ENCODE results near the gene TMED10. TPM values are rescaled to one million over a fixed set of nuclear protein-coding genes. Genes with fewer than 3 reads are reported as not detected.

Gene TMED10
- total RNA-seq, 1 donor from 2014 or later = 116 TPM

- H3K27ac ChIP-seq (ENCODE audit: low read depth, low read length) = peak overlapping the region; percentile 20
- peak overlapping the region in 1 of 3 donors; percentile 60 for H3K9ac ChIP-seq (ENCODE audit: low read depth in 1 of 3, low read length in 3 of 3)
- no peak overlapping the region for H3K4me3 ChIP-seq (ENCODE audit: low read length in 3 of 3)
- H3K36me3 ChIP-seq (ENCODE audit: control insufficient read depth in 3 of 3, insufficient read depth in 3 of 3, low read length in 3 of 3) = no peaks in the 10 kb centered on the region
- peaks cover 9 to 20% (median 12%) of the 10 kb centered on the region in 3 donors for H3K4me1 ChIP-seq (ENCODE audit: control insufficient read depth in 3 of 3, insufficient read depth in 3 of 3, low read length in 3 of 3)
- no peaks in the 10 kb centered on the region for H3K9me3 ChIP-seq (ENCODE audit: control insufficient read depth in 3 of 3, low read length in 3 of 3)
- no peaks in the 10 kb centered on the region for H3K27me3 ChIP-seq (ENCODE audit: control insufficient read depth in 3 of 3, insufficient read depth in 3 of 3, low read length in 3 of 3)
Observed at GRCh38 chr14:75165586-75166391, 10.6 kb downstream of the TMED10 start.

GRCh38 chr14:75164809-75165208 lies 11.6 kb downstream of the TMED10 start:
- Histone ChIP-seq H3K36me3 (ENCODE audit: control insufficient read depth in 3 of 3, insufficient read depth in 3 of 3, low read length in 3 of 3) (no peaks in the 10 kb centered on the region), H3K27ac (ENCODE audit: low read depth, low read length) (no peak overlapping the region), H3K9me3 (ENCODE audit: control insufficient read depth in 3 of 3, low read length in 3 of 3) (no peaks in the 10 kb centered on the region), H3K27me3 (ENCODE audit: control insufficient read depth in 3 of 3, insufficient read depth in 3 of 3, low read length in 3 of 3) (no peaks in the 10 kb centered on the region), H3K4me3 (ENCODE audit: low read length in 3 of 3) (no peak overlapping the region), H3K4me1 (ENCODE audit: control insufficient read depth in 3 of 3, insufficient read depth in 3 of 3, low read length in 3 of 3) (peaks cover 16 to 24% (median 17%) of the 10 kb centered on the region in 3 donors), H3K9ac (ENCODE audit: low read depth in 1 of 3, low read length in 3 of 3) (no peak overlapping the region)

GRCh38 chr14:75163677-75164076 lies 12.7 kb downstream of the TMED10 start:
- H3K9ac ChIP-seq (ENCODE audit: low read depth in 1 of 3, low read length in 3 of 3) = no peak overlapping the region
- no peaks in the 10 kb centered on the region for H3K9me3 ChIP-seq (ENCODE audit: control insufficient read depth in 3 of 3, low read length in 3 of 3)
- no peaks in the 10 kb centered on the region for H3K36me3 ChIP-seq (ENCODE audit: control insufficient read depth in 3 of 3, insufficient read depth in 3 of 3, low read length in 3 of 3)
- no peaks in the 10 kb centered on the region for H3K27me3 ChIP-seq (ENCODE audit: control insufficient read depth in 3 of 3, insufficient read depth in 3 of 3, low read length in 3 of 3)
- H3K4me3 ChIP-seq (ENCODE audit: low read length in 3 of 3) = no peak overlapping the region
- no peak overlapping the region for H3K27ac ChIP-seq (ENCODE audit: low read depth, low read length)
- peaks cover 18 to 27% (median 19%) of the 10 kb centered on the region in 3 donors for H3K4me1 ChIP-seq (ENCODE audit: control insufficient read depth in 3 of 3, insufficient read depth in 3 of 3, low read length in 3 of 3)

GRCh38 chr14:75162631-75163030 lies 13.8 kb downstream of the TMED10 start:
- Histone ChIP-seq H3K9me3 (ENCODE audit: control insufficient read depth in 3 of 3, low read length in 3 of 3) (no peaks in the 10 kb centered on the region), H3K9ac (ENCODE audit: low read depth in 1 of 3, low read length in 3 of 3) (no peak overlapping the region), H3K4me3 (ENCODE audit: low read length in 3 of 3) (no peak overlapping the region), H3K4me1 (ENCODE audit: control insufficient read depth in 3 of 3, insufficient read depth in 3 of 3, low read length in 3 of 3) (peaks cover 18 to 27% (median 19%) of the 10 kb centered on the region in 3 donors), H3K27me3 (ENCODE audit: control insufficient read depth in 3 of 3, insufficient read depth in 3 of 3, low read length in 3 of 3) (no peaks in the 10 kb centered on the region), H3K27ac (ENCODE audit: low read depth, low read length) (no peak overlapping the region), H3K36me3 (ENCODE audit: control insufficient read depth in 3 of 3, insufficient read depth in 3 of 3, low read length in 3 of 3) (no peaks in the 10 kb centered on the region)

- H3K27me3 ChIP-seq (ENCODE audit: control insufficient read depth in 3 of 3, insufficient read depth in 3 of 3, low read length in 3 of 3) = no peaks in the 10 kb centered on the region
- no peak overlapping the region for H3K27ac ChIP-seq (ENCODE audit: low read depth, low read length)
- peaks cover 9 to 14% (median 11%) of the 10 kb centered on the region in 3 donors for H3K4me1 ChIP-seq (ENCODE audit: control insufficient read depth in 3 of 3, insufficient read depth in 3 of 3, low read length in 3 of 3)
- no peak overlapping the region for H3K9ac ChIP-seq (ENCODE audit: low read depth in 1 of 3, low read length in 3 of 3)
- no peak overlapping the region for H3K4me3 ChIP-seq (ENCODE audit: low read length in 3 of 3)
- H3K9me3 ChIP-seq (ENCODE audit: control insufficient read depth in 3 of 3, low read length in 3 of 3) = no peaks in the 10 kb centered on the region
- H3K36me3 ChIP-seq (ENCODE audit: control insufficient read depth in 3 of 3, insufficient read depth in 3 of 3, low read length in 3 of 3) = no peaks in the 10 kb centered on the region
Observed at GRCh38 chr14:75158843-75159614, 17.4 kb downstream of the TMED10 start.

- Histone ChIP-seq H3K27ac (ENCODE audit: low read depth, low read length) (no peak overlapping the region), H3K4me3 (ENCODE audit: low read length in 3 of 3) (no peak overlapping the region), H3K27me3 (ENCODE audit: control insufficient read depth in 3 of 3, insufficient read depth in 3 of 3, low read length in 3 of 3) (no peaks in the 10 kb centered on the region), H3K9ac (ENCODE audit: low read depth in 1 of 3, low read length in 3 of 3) (no peak overlapping the region), H3K9me3 (ENCODE audit: control insufficient read depth in 3 of 3, low read length in 3 of 3) (no peaks in the 10 kb centered on the region), H3K36me3 (ENCODE audit: control insufficient read depth in 3 of 3, insufficient read depth in 3 of 3, low read length in 3 of 3) (no peaks in the 10 kb centered on the region), H3K4me1 (ENCODE audit: control insufficient read depth in 3 of 3, insufficient read depth in 3 of 3, low read length in 3 of 3) (peaks cover 9 to 14% (median 11%) of the 10 kb centered on the region in 3 donors)
Observed at GRCh38 chr14:75156901-75157300, 19.5 kb downstream of the TMED10 start.

GRCh38 chr14:75156111-75156510 lies 20.3 kb downstream of the TMED10 start:
- Histone ChIP-seq H3K4me1 (ENCODE audit: control insufficient read depth in 3 of 3, insufficient read depth in 3 of 3, low read length in 3 of 3) (peaks cover 9 to 10% (median 10%) of the 10 kb centered on the region in 3 donors), H3K27me3 (ENCODE audit: control insufficient read depth in 3 of 3, insufficient read depth in 3 of 3, low read length in 3 of 3) (no peaks in the 10 kb centered on the region), H3K9me3 (ENCODE audit: control insufficient read depth in 3 of 3, low read length in 3 of 3) (no peaks in the 10 kb centered on the region), H3K9ac (ENCODE audit: low read depth in 1 of 3, low read length in 3 of 3) (no peak overlapping the region), H3K4me3 (ENCODE audit: low read length in 3 of 3) (no peak overlapping the region), H3K36me3 (ENCODE audit: control insufficient read depth in 3 of 3, insufficient read depth in 3 of 3, low read length in 3 of 3) (peaks cover 0 to 2% (median 0%) of the 10 kb centered on the region in 3 donors), H3K27ac (ENCODE audit: low read depth, low read length) (no peak overlapping the region)

GRCh38 chr14:75155169-75155568 lies 21.2 kb downstream of the TMED10 start:
- Histone ChIP-seq H3K36me3 (ENCODE audit: control insufficient read depth in 3 of 3, insufficient read depth in 3 of 3, low read length in 3 of 3) (peaks cover 0 to 3% (median 3%) of the 10 kb centered on the region in 3 donors), H3K4me3 (ENCODE audit: low read length in 3 of 3) (no peak overlapping the region), H3K27me3 (ENCODE audit: control insufficient read depth in 3 of 3, insufficient read depth in 3 of 3, low read length in 3 of 3) (no peaks in the 10 kb centered on the region), H3K9me3 (ENCODE audit: control insufficient read depth in 3 of 3, low read length in 3 of 3) (no peaks in the 10 kb centered on the region), H3K9ac (ENCODE audit: low read depth in 1 of 3, low read length in 3 of 3) (no peak overlapping the region), H3K27ac (ENCODE audit: low read depth, low read length) (no peak overlapping the region), H3K4me1 (ENCODE audit: control insufficient read depth in 3 of 3, insufficient read depth in 3 of 3, low read length in 3 of 3) (peaks cover 6 to 10% (median 7%) of the 10 kb centered on the region in 3 donors)

GRCh38 chr14:75153295-75153694 lies 23.1 kb downstream of the TMED10 start:
- peaks cover 0 to 9% (median 3%) of the 10 kb centered on the region in 3 donors for H3K36me3 ChIP-seq (ENCODE audit: control insufficient read depth in 3 of 3, insufficient read depth in 3 of 3, low read length in 3 of 3)
- H3K27me3 ChIP-seq (ENCODE audit: control insufficient read depth in 3 of 3, insufficient read depth in 3 of 3, low read length in 3 of 3) = no peaks in the 10 kb centered on the region
- no peak overlapping the region for H3K4me3 ChIP-seq (ENCODE audit: low read length in 3 of 3)
- H3K9me3 ChIP-seq (ENCODE audit: control insufficient read depth in 3 of 3, low read length in 3 of 3) = no peaks in the 10 kb centered on the region
- no peak overlapping the region for H3K27ac ChIP-seq (ENCODE audit: low read depth, low read length)
- peaks cover 8 to 14% (median 8%) of the 10 kb centered on the region in 3 donors for H3K4me1 ChIP-seq (ENCODE audit: control insufficient read depth in 3 of 3, insufficient read depth in 3 of 3, low read length in 3 of 3)
- no peak overlapping the region for H3K9ac ChIP-seq (ENCODE audit: low read depth in 1 of 3, low read length in 3 of 3)

GRCh38 chr14:75151851-75152250 lies 24.6 kb downstream of the TMED10 start:
- peaks cover 9 to 24% (median 13%) of the 10 kb centered on the region in 3 donors for H3K4me1 ChIP-seq (ENCODE audit: control insufficient read depth in 3 of 3, insufficient read depth in 3 of 3, low read length in 3 of 3)
- no peak overlapping the region for H3K4me3 ChIP-seq (ENCODE audit: low read length in 3 of 3)
- H3K9me3 ChIP-seq (ENCODE audit: control insufficient read depth in 3 of 3, low read length in 3 of 3) = no peaks in the 10 kb centered on the region
- H3K36me3 ChIP-seq (ENCODE audit: control insufficient read depth in 3 of 3, insufficient read depth in 3 of 3, low read length in 3 of 3) = peaks cover 0 to 9% (median 3%) of the 10 kb centered on the region in 3 donors
- H3K27me3 ChIP-seq (ENCODE audit: control insufficient read depth in 3 of 3, insufficient read depth in 3 of 3, low read length in 3 of 3) = no peaks in the 10 kb centered on the region
- no peak overlapping the region for H3K27ac ChIP-seq (ENCODE audit: low read depth, low read length)
- H3K9ac ChIP-seq (ENCODE audit: low read depth in 1 of 3, low read length in 3 of 3) = no peak overlapping the region

All from skeletal muscle tissue (tissue), 4 donors.